ENCODE measurements around the gene SH3PXD2A.

Gene SH3PXD2A

DNA sequence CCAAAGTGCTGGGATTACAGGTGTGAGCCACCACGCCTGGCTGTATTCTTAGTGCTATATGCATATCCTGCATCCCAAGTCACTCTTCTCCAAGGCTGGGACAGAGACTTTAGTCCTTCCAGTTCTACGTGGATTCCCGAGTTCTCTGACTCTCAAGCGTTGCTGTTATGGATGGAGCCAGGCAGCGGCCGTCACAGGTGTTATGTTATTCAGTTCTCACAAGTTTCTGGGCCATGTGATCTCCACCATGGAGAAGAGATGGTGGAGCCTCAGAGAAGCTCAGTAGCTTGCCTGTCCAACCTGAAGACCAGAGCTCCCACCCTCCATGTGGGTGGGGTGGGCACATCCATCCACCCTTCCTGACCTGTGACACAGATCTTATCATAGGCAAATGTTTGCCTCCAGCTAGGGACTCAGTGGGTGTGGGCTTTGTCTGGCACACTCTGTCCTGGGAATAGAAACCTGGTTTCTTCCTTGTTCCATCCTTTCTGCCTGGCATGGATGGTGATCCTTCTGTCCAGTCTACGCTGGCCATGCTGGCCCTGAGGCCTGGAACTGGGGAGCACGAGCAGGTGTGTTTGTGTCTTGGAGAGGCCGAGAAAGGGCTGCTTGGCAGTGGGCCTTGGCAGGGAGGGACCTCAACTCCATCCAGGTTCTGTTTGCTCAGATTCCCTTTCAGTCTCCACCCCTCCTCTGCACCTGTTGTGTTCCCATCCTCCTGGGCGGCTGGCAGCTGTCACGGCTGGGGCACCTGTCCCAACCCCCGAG is 306.6 kb downstream of the SH3PXD2A start:
- no peak for DNase-seq (ENCODE audit: low read depth in 1 of 2, low spot score in 1 of 2)

DNA sequence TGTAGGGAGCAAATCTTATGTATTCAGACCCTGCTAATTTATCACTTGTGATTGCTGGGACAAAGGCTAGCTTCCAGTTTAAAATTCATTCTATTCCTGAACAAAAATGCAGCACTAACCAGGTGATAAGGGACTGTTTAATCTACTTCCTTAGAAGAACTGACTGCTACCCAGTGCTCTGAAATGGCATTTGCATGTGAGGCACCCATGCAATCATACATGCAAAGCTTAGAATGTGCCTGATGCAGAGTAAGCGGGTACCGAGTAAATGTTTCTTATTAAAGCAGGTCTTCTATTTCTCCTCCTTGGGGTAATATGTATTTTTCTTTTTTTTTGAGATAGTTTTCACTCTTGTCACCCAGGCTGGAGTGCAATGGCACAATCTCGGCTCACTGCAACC is 307.4 kb downstream of the SH3PXD2A start:
- DNase-seq (ENCODE audit: low read depth in 1 of 2, low spot score in 1 of 2) = no peak

DNA sequence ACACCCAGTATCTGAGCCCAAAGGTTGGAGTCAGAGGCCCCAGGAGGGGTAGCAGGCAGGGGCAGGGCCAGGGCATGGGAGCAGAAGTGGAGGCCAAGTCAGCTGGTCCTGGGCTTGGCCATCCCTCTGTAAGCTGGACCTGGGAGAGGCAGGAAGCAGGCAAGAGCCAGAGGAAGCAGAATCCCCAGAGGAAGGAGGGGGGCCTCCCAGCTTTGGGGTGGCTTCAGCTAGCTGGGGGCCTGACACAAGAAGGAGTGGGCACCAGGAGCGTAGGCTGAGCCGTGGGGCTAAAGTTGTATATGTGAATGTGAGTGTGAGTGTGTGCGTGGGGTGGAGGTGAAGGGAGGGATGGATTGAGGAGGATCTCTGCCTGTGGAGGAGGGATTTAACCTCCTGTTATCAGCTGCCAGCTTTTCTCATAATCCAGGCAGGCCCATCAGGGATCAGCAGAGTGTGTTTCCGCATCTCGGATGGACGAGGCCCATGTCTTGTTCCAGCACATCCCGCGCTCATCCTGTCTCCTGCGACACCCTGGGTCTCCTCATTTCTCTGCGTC is 307.9 kb downstream of the SH3PXD2A start:
- DNase-seq (ENCODE audit: low read depth in 1 of 2, low spot score in 1 of 2) = no peak

DNA sequence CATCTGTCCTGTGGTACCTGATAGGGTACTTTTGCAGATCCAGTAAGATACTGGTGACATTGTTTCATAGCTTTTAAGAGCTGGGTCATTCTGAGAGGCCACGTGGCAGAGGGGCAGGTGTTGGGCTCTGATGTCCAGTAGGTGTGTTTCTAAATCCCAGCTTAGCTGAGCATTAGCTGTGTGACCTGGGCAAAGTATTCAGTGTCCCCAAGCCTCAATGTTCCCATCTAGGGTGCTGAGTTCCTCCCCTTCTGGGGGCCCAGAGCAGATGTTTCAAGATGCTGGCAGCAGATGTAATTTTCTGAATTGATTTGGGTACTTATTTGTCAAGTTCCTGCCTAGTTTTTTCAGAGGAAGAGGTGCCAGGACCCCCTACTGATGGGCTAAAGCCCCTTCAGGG is 309.0 kb downstream of the SH3PXD2A start:
- no peak for DNase-seq (ENCODE audit: low read depth in 1 of 2, low spot score in 1 of 2)

DNA sequence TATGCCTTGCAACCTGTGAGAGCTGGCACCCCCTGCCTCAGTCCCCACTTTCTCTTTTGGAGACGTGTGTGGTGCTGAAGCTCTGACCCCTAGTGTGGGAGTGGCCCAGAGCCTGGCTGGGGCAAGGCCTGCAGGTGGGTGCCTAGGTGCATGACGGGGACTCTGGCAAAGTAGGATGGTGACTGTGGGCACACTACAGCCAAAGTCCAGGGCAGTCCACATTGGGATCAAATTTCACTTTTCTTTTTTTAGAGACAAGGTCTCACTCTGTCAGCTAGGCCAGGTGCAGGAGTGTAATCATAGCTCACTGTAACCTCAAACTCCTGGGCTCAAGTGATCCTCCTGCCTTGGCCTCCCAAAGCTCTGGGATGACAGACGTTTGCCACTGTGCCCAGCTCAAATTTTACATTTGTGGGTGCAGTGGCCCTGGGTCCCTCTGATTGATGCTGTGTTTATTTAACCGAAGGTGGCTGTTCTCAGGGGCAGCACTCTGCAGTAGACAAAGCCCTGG is 309.6 kb downstream of the SH3PXD2A start:
- DNase-seq (ENCODE audit: low read depth in 1 of 2, low spot score in 1 of 2) = no peak

DNA sequence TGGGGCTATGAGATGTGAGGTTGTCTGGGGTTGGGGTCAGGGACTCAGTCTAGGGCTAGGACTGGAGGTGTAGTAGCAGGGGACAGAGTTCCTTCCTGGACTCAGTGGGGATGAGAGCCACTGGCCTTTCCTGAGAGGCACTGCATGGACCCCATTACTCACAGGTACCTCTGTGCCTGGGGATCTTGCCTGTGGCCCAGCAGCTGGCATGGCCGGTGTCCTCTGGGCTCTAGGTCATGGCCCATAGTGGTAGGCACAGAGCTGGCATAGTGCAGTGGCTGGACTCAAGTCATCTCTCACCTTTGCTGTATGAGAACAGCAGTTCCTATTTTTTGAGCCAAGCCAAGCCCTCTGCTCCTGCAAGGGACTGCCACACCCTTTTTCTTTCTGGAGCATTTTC is 310.0 kb downstream of the SH3PXD2A start:
- DNase-seq (ENCODE audit: low read depth in 1 of 2, low spot score in 1 of 2) = no peak

DNA sequence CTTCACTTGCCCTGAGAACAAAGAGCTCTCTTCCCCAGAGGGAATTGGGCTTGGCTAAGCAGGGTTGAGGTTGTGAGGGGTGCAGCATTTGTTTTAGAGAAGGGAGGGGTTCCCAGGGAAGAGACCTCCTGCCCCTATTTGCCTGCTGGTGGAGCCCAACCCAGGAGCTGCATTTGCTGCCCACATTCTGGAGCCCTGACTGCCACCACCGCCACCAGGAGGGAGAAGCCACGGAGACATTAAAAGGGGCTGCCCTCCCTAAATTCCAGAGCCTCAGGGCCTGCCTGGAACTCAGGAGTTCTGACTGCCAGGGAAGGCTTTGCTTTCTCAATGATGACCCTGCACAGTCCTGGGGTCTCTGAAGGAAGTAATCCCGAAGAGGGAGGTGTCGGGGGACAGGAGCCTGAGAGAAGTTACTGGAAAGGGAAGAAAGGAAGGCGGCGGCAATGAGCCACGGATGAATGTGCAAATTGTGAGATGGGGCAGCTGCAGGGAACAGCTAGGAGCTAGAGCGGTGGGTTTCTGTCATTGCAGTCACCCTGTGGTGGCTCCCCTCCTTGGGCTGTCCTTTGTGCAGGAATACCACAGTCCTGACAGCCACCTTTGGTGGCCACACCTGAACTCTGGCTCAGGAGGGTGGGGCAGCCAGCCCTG is 310.6 kb downstream of the SH3PXD2A start:
- DNase-seq (ENCODE audit: low read depth in 1 of 2, low spot score in 1 of 2) = no peak
